HG03066 (cell line): Measurements from ENCODE around the gene DLG2.

Experiments
- ATAC-seq: cut with Tn5 transposase; IDR thresholded peaks from one replicate; pipeline ENCODE4 v1.9.1; 2021; ENCODE audit warnings: low read depth; ENCODE audit not compliant: unreplicated experiment

Gene DLG2

GRCh38 chr11:83862691-83863090, 1764.5 kb downstream of the DLG2 start:
- no peak for ATAC-seq

GRCh38 chr11:83862033-83862432, 1765.1 kb downstream of the DLG2 start:
- ATAC-seq = no peak

GRCh38 chr11:83858694-83859093, 1768.5 kb downstream of the DLG2 start:
- no peak for ATAC-seq

- ATAC-seq = no peak
Measured at GRCh38 chr11:83855237-83855636, 1771.9 kb downstream of the DLG2 start.

GRCh38 chr11:83852775-83853442, 1774.2 kb downstream of the DLG2 start:
- no peak for ATAC-seq

GRCh38 chr11:83852012-83852411, 1775.1 kb downstream of the DLG2 start:
- no peak for ATAC-seq

GRCh38 chr11:83847467-83848034, 1779.6 kb downstream of the DLG2 start:
- no peak for ATAC-seq

- ATAC-seq = no peak
Measured at GRCh38 chr11:83845797-83846196, 1781.3 kb downstream of the DLG2 start.

GRCh38 chr11:83840326-83840725, 1786.8 kb downstream of the DLG2 start:
- no peak for ATAC-seq

- peak; percentile 64 for ATAC-seq
Measured at GRCh38 chr11:83836883-83837654, 1790.1 kb downstream of the DLG2 start.

GRCh38 chr11:83836065-83836464, 1791.1 kb downstream of the DLG2 start:
- ATAC-seq = peak; percentile 11

GRCh38 chr11:83835423-83835822, 1791.7 kb downstream of the DLG2 start:
- ATAC-seq = peak; percentile 75

GRCh38 chr11:83831929-83832328, 1795.2 kb downstream of the DLG2 start:
- no peak for ATAC-seq

- peak; percentile 68 for ATAC-seq
Measured at GRCh38 chr11:83827940-83828554, 1799.1 kb downstream of the DLG2 start.

- ATAC-seq = no peak
Measured at GRCh38 chr11:83827520-83827919, 1799.6 kb downstream of the DLG2 start.

- no peak for ATAC-seq
Measured at GRCh38 chr11:83826078-83826477, 1801.1 kb downstream of the DLG2 start.

- ATAC-seq = no peak
Measured at GRCh38 chr11:83823461-83824025, 1803.6 kb downstream of the DLG2 start.

- ATAC-seq = no peak
Measured at GRCh38 chr11:83819931-83820549, 1807.1 kb downstream of the DLG2 start.

GRCh38 chr11:83818349-83818748, 1808.8 kb downstream of the DLG2 start:
- ATAC-seq = no peak

- ATAC-seq = no peak
Measured at GRCh38 chr11:83816572-83817187, 1810.5 kb downstream of the DLG2 start.
